GM18507 (cell line): ENCODE results near the gene ANKRD65.
A peak's percentile ranks its signal among the peaks of the same experiment; 100 is the strongest.
"Not testable (repeated sequence)": the region's sequence is repeated elsewhere in the genome, so short reads cannot be mapped to it uniquely, and the experiment has no call there.

ENCODE experiments used
- DNase-seq: peaks from one replicate; pipeline ENCODE4 v3.0.0; 2011; ENCODE audit warnings: low read depth; ENCODE audit not compliant: insufficient read length; ENCODE audit errors: extremely low spot score
- FAIRE-seq: peaks from 2 replicates; lab custom pipeline; 2011; peaks lifted over from hg19 to GRCh38; lab: Jason Lieb, UNC

ANKRD65 gene

GRCh38 chr1:1432274-1432950 is 11.3 kb upstream of the ANKRD65 start:
- FAIRE-seq: no peak
- DNase-seq: no peak

GRCh38 chr1:1431845-1432273 is 10.8 kb upstream of the ANKRD65 start:
- DNase-seq (no peak), FAIRE-seq (no peak)

DNA sequence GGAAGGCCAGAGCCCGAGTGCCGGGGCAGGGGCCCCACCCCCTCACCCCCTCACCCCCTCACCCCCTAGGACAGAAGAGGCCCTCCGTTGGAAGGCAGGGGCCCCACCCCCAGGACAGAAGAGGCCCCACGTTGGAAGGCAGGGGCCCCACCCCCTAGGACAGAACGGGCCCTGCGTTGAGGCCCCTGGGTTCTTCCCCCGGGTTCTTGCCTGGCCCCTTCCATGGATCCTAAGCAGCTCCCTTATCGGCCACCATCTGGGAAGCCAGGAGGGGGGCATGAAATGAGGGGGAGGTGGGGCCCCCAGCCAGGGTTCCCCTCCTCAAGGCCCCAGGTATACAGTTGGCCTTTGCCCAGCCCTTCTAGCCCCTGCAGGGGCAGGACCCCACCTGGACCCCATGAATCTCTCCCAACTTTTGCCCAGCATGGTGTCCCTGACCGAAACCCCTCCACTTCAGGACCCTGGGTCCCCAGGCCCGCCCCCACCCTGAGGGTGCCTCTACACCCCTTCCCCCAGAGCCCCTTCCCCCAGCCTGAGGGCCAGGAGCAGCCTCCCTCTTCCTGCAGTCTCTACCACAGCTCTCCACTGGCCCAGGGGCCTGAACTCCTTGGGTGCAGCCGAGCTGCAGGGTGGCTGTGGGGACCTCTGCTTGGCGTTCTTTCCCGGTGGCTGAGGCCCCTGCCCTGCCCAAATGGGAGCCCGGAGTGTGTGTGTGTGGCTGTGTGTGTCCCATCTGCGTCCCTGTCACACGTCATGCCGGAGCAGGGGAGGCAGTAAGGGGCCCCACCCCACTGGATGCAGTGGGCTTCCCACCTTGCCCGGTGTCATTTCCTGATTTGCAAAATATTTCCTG is 10.1 kb upstream of the ANKRD65 start:
- no peak for DNase-seq
- FAIRE-seq: no peak

GRCh38 chr1:1430114-1430982 is 9.3 kb upstream of the ANKRD65 start:
- no peak for DNase-seq
- no peak for FAIRE-seq

- FAIRE-seq (no peak), DNase-seq (no peak)
Measured at GRCh38 chr1:1429671-1430073, 8.6 kb upstream of the ANKRD65 start.

GRCh38 chr1:1428967-1429366 is 7.9 kb upstream of the ANKRD65 start:
- not testable (repeated sequence) for FAIRE-seq, DNase-seq

- DNase-seq: no peak
- FAIRE-seq: no peak
Measured at GRCh38 chr1:1428174-1428573, 7.1 kb upstream of the ANKRD65 start.

DNA sequence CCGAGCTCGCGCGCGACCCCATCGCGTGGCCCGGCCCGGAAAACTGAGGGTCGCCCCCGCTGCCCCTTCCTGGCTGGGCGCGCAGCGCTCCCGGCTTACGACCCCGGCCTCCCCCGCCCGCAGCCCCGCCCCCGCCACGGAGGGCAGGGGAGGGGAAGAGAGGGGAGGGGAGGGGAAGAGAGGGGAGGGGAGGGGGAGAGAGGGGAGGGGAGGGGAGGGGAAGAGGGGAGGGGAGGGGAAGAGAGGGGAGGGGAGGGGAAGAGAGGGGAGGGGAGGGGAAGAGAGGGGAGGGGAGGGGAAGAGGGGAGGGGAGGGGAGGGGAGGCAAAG is 6.7 kb upstream of the ANKRD65 start:
- DNase-seq: no peak
- FAIRE-seq: no peak

DNA sequence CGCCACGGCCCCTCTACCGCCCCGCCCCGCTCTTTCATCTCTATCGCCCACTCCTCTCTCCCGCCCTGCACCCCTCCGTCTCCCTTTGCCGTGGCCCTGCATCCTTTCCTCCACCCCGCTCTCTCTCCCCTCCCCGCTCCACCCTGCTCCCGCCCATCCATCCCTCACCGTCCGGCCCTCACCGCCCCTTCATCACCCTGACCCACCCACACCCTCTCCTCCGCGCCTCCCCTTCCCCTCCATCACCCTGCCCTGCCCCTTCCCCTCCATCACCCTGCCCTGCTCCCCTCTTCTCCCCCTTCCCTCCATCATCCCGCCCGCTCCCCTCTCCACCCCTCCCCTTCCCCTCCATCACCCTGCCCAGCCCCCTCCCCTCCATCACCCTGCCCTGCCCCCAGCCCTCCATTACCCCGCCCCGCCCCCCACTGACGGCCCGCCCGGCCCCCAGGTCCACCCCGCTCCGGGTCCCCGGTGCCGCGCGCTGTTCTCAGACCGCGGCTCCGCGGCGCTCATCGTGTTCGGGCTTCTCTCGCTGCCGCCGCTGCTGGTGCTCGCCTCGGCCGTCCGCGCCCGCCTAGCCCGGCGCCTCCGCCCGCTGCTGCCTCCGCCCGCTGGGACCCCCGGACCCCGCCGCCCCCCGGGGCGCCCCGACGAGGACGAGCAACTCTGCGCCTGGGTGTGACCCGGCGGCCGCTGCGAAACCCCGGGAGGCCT is 6.2 kb upstream of the ANKRD65 start:
- DNase-seq (no peak), FAIRE-seq (no peak)

- no peak for DNase-seq
- no peak for FAIRE-seq
Measured at GRCh38 chr1:1426496-1427105, 5.5 kb upstream of the ANKRD65 start.

- no peak for FAIRE-seq
- no peak for DNase-seq
Measured at GRCh38 chr1:1425753-1426495, 4.8 kb upstream of the ANKRD65 start.

- FAIRE-seq (no peak), DNase-seq (no peak)
Measured at GRCh38 chr1:1425426-1425752, 4.3 kb upstream of the ANKRD65 start.

DNA sequence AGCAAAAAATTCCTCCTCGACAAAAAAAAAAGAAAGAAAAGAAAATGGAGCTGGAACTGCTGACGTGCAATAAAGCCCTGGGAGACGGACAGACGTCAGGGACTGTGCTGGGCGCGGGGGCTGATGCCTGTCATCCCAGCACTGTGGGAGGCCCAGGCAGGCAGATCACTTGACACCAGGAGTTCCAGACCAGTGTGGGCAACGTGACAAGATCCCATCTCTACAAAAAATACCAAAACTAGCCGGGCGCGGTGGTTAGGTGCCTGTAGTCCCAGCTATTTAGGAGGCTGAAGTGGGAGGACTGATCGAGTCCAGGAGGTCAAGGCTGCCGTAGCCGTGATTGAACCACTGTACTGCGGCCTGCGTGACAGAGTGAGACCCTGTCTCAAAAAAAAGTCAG is 3.6 kb upstream of the ANKRD65 start:
- DNase-seq (no peak), FAIRE-seq (no peak)

GRCh38 chr1:1423245-1423597 is 2.1 kb upstream of the ANKRD65 start:
- FAIRE-seq: no peak
- DNase-seq: no peak

DNA sequence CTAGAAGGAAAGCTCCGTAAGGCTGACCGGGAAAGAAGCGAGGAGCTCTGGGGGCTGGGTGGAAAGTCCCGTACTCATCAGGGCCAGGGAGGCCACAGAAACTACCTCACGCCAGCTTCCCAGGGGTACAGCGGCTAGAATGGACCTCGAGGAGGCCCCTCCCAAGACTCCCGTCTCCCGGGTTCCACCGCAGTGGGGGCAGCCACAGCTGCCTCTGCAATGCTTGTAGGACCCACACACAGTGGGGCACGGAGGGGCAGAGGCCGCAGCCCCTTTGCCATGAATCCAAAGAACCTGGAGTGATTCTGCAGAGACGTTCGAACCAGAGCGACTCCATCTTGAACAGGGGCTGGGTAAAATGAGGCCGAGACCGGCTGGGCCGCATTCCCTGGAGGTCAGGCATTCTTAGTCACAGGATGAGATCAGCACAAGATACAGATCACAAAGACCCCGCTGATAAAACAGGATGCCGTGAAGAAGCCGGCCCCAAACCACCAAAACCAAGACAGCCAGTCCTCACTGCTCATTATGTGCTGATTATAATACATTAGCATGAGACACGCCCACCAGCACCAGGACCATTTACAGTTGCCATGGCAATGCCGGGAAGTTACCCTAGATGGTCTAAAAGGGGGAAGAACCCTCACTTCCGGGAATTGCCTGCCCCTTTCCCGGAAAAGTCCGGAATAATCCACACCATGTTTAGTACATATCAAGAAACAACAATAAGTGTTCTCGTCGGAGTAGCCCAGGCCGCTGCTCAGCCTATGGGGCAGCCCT is 1.6 kb upstream of the ANKRD65 start:
- DNase-seq: no peak
- peak; percentile 50 for FAIRE-seq

DNA sequence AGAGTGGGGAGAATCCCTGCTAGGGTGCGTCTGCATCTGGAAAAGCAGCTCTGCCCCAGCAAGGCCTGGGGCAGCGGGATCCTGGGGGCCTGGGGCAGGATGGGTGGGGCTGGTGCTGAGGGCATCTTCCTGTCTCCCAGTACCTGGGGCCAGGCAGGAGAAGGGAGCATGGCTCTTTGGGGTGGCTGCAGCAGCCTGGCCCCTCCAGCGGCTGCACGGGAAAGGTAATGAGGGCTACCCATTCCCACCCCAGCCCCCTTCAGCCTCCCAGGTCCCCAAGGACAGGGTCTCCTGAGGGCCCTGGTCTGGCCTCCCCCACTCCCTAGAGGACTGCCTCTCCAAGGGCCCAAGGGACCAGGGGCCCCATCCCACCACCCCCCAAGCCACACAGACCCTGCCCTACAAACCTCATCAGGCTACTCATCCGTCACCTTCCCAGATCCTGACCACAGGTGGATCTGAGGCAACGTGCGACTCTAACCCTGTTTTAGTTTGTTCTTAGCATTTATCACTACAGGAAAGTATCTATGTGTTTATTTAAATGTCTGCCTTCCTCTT is 910 bp upstream of the ANKRD65 start:
- DNase-seq (no peak), FAIRE-seq (no peak)

DNA sequence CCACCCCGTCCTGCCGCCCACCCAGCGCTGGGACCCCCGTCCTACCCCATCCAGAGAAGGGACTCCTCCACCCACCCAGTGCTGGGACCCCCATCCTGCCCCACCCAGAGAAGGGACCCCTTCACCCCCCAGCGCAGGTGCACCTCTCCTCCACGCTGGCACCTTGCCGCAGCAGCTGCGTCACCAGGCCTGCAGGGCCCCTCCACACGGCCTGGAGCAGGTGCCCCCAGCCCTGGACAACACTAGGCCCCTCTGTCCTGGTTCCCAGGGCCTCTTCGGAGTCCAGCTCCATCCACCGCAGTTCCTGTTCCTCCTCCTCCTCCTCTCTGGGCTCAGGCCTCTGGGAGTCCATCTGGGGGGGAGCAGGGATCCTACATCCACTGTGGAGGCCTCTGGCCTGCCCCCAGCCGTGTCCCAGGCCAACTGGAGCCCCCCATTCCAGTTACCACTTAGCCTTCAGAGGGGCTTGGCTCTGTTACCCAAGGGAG is 378 bp downstream of the ANKRD65 start:
- DNase-seq (no peak), FAIRE-seq (no peak)
